Measurements from ENCODE around the gene PRKAR2B.

The PRKAR2B gene

DNA sequence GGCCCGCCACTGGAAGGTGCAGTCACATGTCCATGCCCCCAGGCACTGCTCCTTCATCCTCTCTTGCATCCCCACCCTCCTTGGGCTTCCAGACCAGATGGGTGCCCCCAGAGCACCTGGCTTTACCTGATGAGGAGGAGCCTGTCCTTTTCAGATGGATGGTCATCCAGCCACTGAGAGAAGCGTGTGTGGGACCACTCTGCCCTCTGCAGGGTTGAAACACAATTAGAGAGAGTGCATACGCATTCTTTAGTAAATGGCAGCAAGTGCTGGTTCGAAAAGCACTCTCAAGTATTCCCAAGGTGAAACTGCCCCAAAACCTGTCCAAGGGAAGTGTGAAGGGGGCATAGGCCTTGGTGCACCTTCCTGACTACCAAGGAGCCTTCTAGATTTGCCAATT, 165.9 kb downstream of the PRKAR2B start:
- TF ChIP-seq MYC (IDR thresholded peaks at IDR 0.05; ENCODE audit: low read depth, low read length) (no peak), CTCF (IDR thresholded peaks at IDR 0.05; ENCODE audit: low read depth, low read length) (no peak), POLR2A (IDR thresholded peaks at IDR 0.05; ENCODE audit: extremely low read depth, insufficient read length) (no peak)
- DNase-seq (ENCODE audit: low read depth): no peak
- no peak overlapping the region for H3K4me3 ChIP-seq (ENCODE audit: low read depth, low read length)

All from NB4 (cell line).